ENCODE data around the gene STAT3.

STAT3 gene

DNA sequence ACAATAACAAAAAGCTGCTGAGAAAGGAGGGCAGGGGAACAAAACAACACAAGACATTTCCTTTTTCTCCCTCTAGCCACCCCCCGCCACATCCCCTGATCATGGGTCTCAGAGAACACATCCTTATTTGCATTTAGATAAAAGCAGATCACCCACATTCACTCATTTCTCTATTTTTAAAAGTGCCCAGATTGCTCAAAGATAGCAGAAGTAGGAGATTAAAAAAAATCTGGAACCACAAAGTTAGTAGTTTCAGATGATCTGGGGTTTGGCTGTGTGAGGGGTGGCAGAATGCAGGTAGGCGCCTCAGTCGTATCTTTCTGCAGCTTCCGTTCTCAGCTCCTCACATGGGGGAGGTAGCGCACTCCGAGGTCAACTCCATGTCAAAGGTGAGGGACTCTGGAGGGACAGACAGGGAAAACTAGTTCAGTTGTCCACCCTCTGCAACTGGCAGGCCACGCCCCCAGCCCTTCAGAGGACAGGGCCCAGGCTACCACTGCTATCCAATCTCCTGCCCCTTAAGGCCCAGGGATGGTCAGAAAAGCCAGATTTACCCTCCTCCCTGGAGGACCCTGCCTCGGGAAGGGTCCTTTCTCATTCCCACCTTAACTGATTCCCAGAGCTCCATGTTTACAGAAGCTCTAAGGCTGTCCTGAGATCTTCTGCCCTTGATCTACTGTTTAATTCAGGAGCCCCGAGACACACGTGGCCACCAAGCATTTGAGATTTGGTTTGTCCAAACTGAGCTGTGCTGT is 72.7 kb downstream of the STAT3 start:
- TF ChIP-seq, protein P1, sequence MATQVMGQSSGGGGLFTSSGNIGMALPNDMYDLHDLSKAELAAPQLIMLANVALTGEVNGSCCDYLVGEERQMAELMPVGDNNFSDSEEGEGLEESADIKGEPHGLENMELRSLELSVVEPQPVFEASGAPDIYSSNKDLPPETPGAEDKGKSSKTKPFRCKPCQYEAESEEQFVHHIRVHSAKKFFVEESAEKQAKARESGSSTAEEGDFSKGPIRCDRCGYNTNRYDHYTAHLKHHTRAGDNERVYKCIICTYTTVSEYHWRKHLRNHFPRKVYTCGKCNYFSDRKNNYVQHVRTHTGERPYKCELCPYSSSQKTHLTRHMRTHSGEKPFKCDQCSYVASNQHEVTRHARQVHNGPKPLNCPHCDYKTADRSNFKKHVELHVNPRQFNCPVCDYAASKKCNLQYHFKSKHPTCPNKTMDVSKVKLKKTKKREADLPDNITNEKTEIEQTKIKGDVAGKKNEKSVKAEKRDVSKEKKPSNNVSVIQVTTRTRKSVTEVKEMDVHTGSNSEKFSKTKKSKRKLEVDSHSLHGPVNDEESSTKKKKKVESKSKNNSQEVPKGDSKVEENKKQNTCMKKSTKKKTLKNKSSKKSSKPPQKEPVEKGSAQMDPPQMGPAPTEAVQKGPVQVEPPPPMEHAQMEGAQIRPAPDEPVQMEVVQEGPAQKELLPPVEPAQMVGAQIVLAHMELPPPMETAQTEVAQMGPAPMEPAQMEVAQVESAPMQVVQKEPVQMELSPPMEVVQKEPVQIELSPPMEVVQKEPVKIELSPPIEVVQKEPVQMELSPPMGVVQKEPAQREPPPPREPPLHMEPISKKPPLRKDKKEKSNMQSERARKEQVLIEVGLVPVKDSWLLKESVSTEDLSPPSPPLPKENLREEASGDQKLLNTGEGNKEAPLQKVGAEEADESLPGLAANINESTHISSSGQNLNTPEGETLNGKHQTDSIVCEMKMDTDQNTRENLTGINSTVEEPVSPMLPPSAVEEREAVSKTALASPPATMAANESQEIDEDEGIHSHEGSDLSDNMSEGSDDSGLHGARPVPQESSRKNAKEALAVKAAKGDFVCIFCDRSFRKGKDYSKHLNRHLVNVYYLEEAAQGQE (IDR thresholded peaks at IDR 0.05; ENCODE audit: low read depth): no peak
- TF ChIP-seq EGR1 (IDR thresholded peaks at IDR 0.05) (no peak), TAF1 (IDR thresholded peaks at IDR 0.05; ENCODE audit: low read depth) (no peak), TCF12 (IDR thresholded peaks at IDR 0.05; ENCODE audit: low read depth) (no peak), EP300 (IDR thresholded peaks at IDR 0.05; ENCODE audit: borderline replicate concordance) (no peak), CREB1 (IDR thresholded peaks at IDR 0.05; ENCODE audit: low read depth) (no peak), RAD21 (IDR thresholded peaks at IDR 0.05; ENCODE audit: low read depth) (no peak), MAX (IDR thresholded peaks at IDR 0.05) (no peak), USF1 (IDR thresholded peaks at IDR 0.05) (no peak), NFIC (IDR thresholded peaks at IDR 0.05) (no peak), FOXM1 (IDR thresholded peaks at IDR 0.05; ENCODE audit: borderline replicate concordance, low read depth) (no peak)

GRCh38 chr17:42313773-42314566 is 74.3 kb downstream of the STAT3 start:
- no peak for TF ChIP-seq MAX (IDR thresholded peaks at IDR 0.05)

DNA sequence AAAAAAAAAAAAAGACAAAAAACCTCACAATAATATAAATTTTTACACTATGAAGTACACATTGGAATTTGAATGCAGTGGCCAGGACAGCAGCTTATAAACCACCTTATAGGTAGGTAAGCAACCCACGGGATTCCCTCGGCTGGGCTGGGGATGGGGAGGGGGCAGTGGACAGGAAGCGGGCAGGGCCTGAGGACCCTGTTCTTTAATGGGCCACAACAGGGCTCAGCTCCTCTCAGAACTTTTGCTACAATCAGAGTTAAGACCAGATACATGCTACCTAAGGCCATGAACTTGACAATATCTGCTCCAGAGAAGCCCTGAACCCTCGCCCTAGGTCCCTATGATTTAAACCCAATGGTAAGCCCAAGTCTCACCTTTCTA is 74.9 kb downstream of the STAT3 start:
- no peak for TF ChIP-seq MAX (IDR thresholded peaks at IDR 0.05)

- TF ChIP-seq RAD21 (IDR thresholded peaks at IDR 0.05; ENCODE audit: low read depth) (peak; percentile 13; the same call in 1 of the 2 replicates), EGR1 (IDR thresholded peaks at IDR 0.05) (no peak), EP300 (IDR thresholded peaks at IDR 0.05; ENCODE audit: borderline replicate concordance) (no peak)
These were observed 75.7 kb downstream of the STAT3 start for GRCh38 chr17:42312285-42313130.

DNA sequence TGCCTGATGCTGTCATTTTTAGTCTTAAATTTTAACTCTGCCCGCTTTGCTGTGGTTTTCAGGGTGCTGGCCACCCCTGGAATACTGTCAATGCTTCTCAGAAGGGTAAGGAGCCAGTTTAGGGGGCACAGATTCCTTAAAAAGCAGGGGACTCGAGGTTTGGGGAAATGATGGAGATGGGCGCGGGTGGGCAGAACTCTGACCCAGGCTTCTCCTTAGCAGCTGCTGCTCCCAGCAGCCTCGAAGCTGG is 76.3 kb downstream of the STAT3 start:
- TF ChIP-seq EP300 (IDR thresholded peaks at IDR 0.05; ENCODE audit: borderline replicate concordance) (no peak), ZBTB7A (IDR thresholded peaks at IDR 0.05; ENCODE audit: low read depth) (no peak), MAX (IDR thresholded peaks at IDR 0.05) (no peak), TAF1 (IDR thresholded peaks at IDR 0.05; ENCODE audit: low read depth) (no peak), RAD21 (IDR thresholded peaks at IDR 0.05; ENCODE audit: low read depth) (no peak), NFIC (IDR thresholded peaks at IDR 0.05) (no peak), FOXM1 (IDR thresholded peaks at IDR 0.05; ENCODE audit: borderline replicate concordance, low read depth) (no peak), USF1 (IDR thresholded peaks at IDR 0.05) (no peak), TCF12 (IDR thresholded peaks at IDR 0.05; ENCODE audit: low read depth) (no peak), CEBPB (IDR thresholded peaks at IDR 0.05) (no peak), YY1 (IDR thresholded peaks at IDR 0.05; ENCODE audit: low read depth) (no peak), TEAD4 (IDR thresholded peaks at IDR 0.05) (no peak), CREB1 (IDR thresholded peaks at IDR 0.05; ENCODE audit: low read depth) (no peak), EGR1 (IDR thresholded peaks at IDR 0.05) (no peak)
- TF ChIP-seq, protein P1 (IDR thresholded peaks at IDR 0.05; ENCODE audit: low read depth): no peak

Measured in Ishikawa (cell line).